Fibroblast of lung (primary cell): ENCODE results near the gene FNIP1. TPM values are rescaled to one million over a fixed set of nuclear protein-coding genes. Genes with fewer than 3 reads are reported as not detected.

Experiments
- DNase-seq, 2 donors: peaks; one replicate each; pipeline versions ENCODE4 v3.0.0 to v3.0.0-alpha.2; 2010; ENCODE audit warnings: low read depth in 2 of 2
- H2AFZ ChIP-seq: 2 replicates; pipeline ENCODE4 v1.5.1; 2012; ENCODE audit warnings: low read length, control low read depth, inconsistent platforms
- H3K27ac ChIP-seq: 2 replicates; pipeline ENCODE4 v1.5.1; 2011; ENCODE audit warnings: low read length, control low read depth; ENCODE audit not compliant: insufficient read depth
- H3K27me3 ChIP-seq: 2 replicates; pipeline ENCODE4 v1.5.1; 2011; ENCODE audit warnings: mild to moderate bottlenecking, low read length; ENCODE audit not compliant: control insufficient read depth, insufficient read depth
- H3K36me3 ChIP-seq: 2 replicates; pipeline ENCODE4 v1.5.1; 2011; ENCODE audit warnings: low read length; ENCODE audit not compliant: control insufficient read depth, insufficient read depth
- H3K4me1 ChIP-seq: 2 replicates; pipeline ENCODE4 v1.5.1; 2011; ENCODE audit warnings: low read length; ENCODE audit not compliant: control insufficient read depth, insufficient read depth; ENCODE audit errors: extremely low read depth
- H3K4me2 ChIP-seq: 2 replicates; pipeline ENCODE4 v1.5.1; 2011; ENCODE audit warnings: low read length, control low read depth; ENCODE audit not compliant: insufficient read depth; ENCODE audit errors: extremely low read depth
- H3K4me3 ChIP-seq, 4 experiments: fragments of 200-600 bp in 1 of 4; sonication (generic) in 1 of 4; replicated peaks in 1 of 4; 2 replicates each; pipeline ENCODE4 v1.5.1; 2011 to 2016; ENCODE audit warnings: low read length in 4 of 4, low read depth in 3 of 4, mild to moderate bottlenecking in 3 of 4, control low read depth in 2 of 4, inconsistent platforms in 1 of 4, mixed read lengths in 1 of 4; ENCODE audit not compliant: insufficient read depth in 1 of 4; ENCODE audit errors: control extremely low read depth in 1 of 4
- H3K79me2 ChIP-seq: 2 replicates; pipeline ENCODE4 v1.5.1; 2012; ENCODE audit warnings: mild to moderate bottlenecking, low read length, inconsistent platforms; ENCODE audit not compliant: control insufficient read depth, insufficient read depth
- H3K9ac ChIP-seq: 2 replicates; pipeline ENCODE4 v1.5.1; 2011; ENCODE audit warnings: mild to moderate bottlenecking, low read length, control low read depth; ENCODE audit not compliant: insufficient read depth
- H3K9me3 ChIP-seq: 2 replicates; pipeline ENCODE4 v1.5.1; 2012; ENCODE audit warnings: low read depth, low read length; ENCODE audit not compliant: control insufficient read depth, insufficient read depth
- H4K20me1 ChIP-seq: 2 replicates; pipeline ENCODE4 v1.5.1; 2011; ENCODE audit warnings: low read length; ENCODE audit not compliant: control insufficient read depth, insufficient read depth; ENCODE audit errors: extremely low read depth
- EZH2 ChIP-seq: IDR thresholded peaks from 2 replicates; pipeline ENCODE4 v1.5.1; 2012; ENCODE audit warnings: low read length, control low read depth, mild to moderate bottlenecking; ENCODE audit errors: missing control alignments
- polyA plus RNA-seq, 2 donors: library from polyadenylated mRNA; depleted of rRNA in 1 of 2; stranded (reverse) in 1 of 2; unstranded in 1 of 2; fragments of >200 nt; gene quantifications; 2 replicates each; pipeline ENCODE4 v1.2.1, GENCODE V29; 2011 to 2012; ENCODE audit warnings: missing spikeins in 1 of 2
- total RNA-seq: library from RNA; depleted of rRNA; stranded (reverse); fragments of >200 nt; gene quantifications from 2 replicates; pipeline ENCODE4 v1.2.1, GENCODE V29; 2014
- TF ChIP-seq, protein P1 (sequence below), 2 donors: IDR thresholded peaks in 1 of 2; conservative IDR thresholded peaks in 1 of 2; 1 replicate in 1 of 2; 2 replicates in 1 of 2; pipeline ENCODE4 v1.5.1; 2011 to 2012; ENCODE audit warnings: low read length in 2 of 2, control low read depth in 1 of 2, inconsistent platforms in 1 of 2, low read depth in 1 of 2, mild to moderate bottlenecking in 1 of 2

FNIP1 gene
- total and polyA plus RNA-seq, 2 donors (not counting 1 experiment from before 2014, with no cell fraction given) = 36.4 to 97.8 TPM

DNA sequence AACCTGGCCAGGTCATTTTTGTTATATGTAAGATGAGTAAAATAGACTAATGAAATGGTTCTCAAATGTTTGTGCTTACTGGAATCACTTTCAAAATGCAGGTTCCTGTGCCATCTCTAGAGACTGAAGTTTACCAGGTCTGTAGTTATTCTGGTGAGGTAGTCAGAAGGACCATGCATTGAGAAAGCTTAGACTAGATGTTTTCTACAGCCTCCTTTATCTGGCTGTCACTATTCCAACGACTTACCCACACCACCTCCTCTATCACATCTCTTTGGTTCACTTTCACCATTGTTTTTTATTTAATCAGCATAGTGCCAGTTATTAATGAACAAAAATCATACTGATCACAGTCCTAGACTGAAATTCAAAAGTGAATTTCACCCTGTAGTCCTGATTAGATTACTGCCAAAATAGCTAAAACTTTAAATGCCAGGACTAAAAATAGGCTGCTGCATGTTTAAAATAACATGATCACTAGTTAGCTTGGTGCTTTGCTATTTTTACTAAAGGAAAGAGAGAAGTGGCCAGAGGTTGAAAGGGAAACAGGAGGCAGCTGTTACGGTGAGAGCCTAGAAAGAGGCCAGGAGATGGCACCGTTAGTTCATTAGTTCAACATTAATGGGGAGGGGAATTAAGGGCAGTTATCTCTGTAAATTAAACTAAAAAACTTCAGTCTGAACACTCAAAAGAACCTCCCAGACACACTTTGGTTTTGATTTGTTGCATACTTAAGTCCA, 13.9 kb upstream of the FNIP1 start:
- peak in 1 of 2 donors; percentile 34 for DNase-seq
- Histone ChIP-seq H3K36me3 (no peaks in the 10 kb centered on the region), H3K27ac (no peak overlapping the region), H2AFZ (peak overlapping the region; percentile 12), H4K20me1 (no peaks in the 10 kb centered on the region), H3K27me3 (no peaks in the 10 kb centered on the region), H3K9ac (no peak overlapping the region), H3K4me3 (no peak overlapping the region), H3K79me2 (no peaks in the 10 kb centered on the region), H3K4me1 (peaks cover 4% of the 10 kb centered on the region), H3K9me3 (no peaks in the 10 kb centered on the region), H3K4me2 (peak overlapping the region; percentile 23)
- TF ChIP-seq, protein P1, sequence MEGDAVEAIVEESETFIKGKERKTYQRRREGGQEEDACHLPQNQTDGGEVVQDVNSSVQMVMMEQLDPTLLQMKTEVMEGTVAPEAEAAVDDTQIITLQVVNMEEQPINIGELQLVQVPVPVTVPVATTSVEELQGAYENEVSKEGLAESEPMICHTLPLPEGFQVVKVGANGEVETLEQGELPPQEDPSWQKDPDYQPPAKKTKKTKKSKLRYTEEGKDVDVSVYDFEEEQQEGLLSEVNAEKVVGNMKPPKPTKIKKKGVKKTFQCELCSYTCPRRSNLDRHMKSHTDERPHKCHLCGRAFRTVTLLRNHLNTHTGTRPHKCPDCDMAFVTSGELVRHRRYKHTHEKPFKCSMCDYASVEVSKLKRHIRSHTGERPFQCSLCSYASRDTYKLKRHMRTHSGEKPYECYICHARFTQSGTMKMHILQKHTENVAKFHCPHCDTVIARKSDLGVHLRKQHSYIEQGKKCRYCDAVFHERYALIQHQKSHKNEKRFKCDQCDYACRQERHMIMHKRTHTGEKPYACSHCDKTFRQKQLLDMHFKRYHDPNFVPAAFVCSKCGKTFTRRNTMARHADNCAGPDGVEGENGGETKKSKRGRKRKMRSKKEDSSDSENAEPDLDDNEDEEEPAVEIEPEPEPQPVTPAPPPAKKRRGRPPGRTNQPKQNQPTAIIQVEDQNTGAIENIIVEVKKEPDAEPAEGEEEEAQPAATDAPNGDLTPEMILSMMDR (conservative IDR thresholded peaks at IDR 0.05 in 1 of 2, IDR thresholded peaks at IDR 0.05 in 1 of 2; ENCODE audit: low read depth in 1 of 2, low read length in 2 of 2) = peak; percentile 20 to 33
- no peak for TF ChIP-seq EZH2

DNA sequence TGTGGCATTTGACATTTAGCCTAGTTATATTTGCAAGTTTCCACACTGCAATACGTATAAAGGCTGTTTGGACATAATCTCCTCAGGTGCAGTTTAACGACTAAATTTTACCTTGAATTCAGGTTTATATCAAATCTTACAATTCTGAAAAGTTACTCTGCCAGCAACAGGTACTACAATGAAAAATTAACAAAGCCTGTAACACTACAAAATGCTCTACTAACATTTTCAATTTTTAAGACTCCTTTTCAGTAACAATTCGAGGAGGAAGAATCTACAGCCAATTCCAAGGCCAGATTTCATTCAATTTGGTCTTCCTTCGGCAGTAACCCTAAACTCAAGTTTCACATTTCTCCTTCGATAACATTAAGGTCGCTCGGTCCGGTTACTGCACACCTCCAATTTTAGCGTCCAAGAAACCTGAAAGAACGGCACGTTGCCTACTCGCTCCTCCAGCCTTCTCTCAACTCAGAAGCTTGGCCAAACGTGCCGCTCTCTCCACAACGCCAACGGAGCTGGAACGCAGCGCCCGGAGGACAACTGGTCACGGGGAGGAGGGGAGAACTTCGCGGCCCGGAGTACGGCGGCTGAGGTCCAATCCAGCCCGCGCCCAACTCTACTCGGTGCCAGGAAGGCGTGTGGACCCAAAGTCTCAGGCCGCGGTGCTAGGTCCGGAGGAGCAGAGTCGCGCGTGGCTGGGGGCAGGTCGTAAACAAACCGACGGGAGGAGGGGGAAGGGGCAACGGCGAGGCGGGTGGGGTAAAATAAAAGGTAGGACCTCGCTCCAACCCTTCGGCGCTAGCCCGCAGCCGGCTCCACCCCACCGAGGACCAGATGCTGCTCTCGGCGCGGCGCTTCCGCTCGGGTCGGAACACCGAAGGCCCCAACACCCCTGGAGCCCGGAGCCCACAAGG, 681 bp downstream of the FNIP1 start:
- peak overlapping the region; percentile 99 for H3K27ac ChIP-seq
- H3K36me3 ChIP-seq = no peaks in the 10 kb centered on the region
- H3K4me3 ChIP-seq = peak overlapping the region; percentile 80 to 100 (median 98)
- DNase-seq = peak; percentile 50 to 55
- no peaks in the 10 kb centered on the region for H3K9me3 ChIP-seq
- peaks cover 55% of the 10 kb centered on the region for H3K79me2 ChIP-seq
- TF ChIP-seq EZH2 = no peak
- TF ChIP-seq, protein P1 (conservative IDR thresholded peaks at IDR 0.05 in 1 of 2, IDR thresholded peaks at IDR 0.05 in 1 of 2; ENCODE audit: low read depth in 1 of 2, low read length in 2 of 2) = no peak
- H4K20me1 ChIP-seq = peaks cover 4% of the 10 kb centered on the region
- H3K9ac ChIP-seq = peak overlapping the region; percentile 100
- H2AFZ ChIP-seq = no peak overlapping the region
- H3K4me2 ChIP-seq = peak overlapping the region; percentile 95
- no peaks in the 10 kb centered on the region for H3K27me3 ChIP-seq
- H3K4me1 ChIP-seq = peaks cover 2% of the 10 kb centered on the region

DNA sequence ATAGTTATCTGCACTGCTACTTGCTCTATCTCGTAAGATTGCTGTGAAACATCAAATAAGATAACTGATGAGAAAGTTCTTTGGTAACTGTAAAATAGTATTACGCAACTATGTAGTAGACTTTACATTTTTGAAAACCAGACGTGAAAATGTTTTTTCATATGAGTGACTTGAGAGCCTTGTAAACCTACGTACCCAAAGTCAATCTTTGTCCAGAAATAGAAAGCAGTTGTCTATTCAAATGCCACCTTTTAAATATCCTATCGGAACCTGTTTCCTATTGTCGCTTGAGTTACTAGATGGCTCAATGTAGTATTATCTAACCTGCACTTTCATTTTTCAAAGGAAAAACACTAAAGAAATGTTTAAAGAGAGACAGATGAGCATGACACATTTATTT, 1.6 kb downstream of the FNIP1 start:
- no peak overlapping the region for H2AFZ ChIP-seq
- H3K4me1 ChIP-seq = peaks cover 2% of the 10 kb centered on the region
- no peaks in the 10 kb centered on the region for H3K36me3 ChIP-seq
- H3K4me2 ChIP-seq = peak overlapping the region; percentile 95
- H3K27me3 ChIP-seq = no peaks in the 10 kb centered on the region
- H4K20me1 ChIP-seq = peaks cover 6% of the 10 kb centered on the region
- H3K27ac ChIP-seq = no peak overlapping the region
- peak overlapping the region; percentile 80 to 100 (median 98) for H3K4me3 ChIP-seq
- no peak overlapping the region for H3K9ac ChIP-seq
- TF ChIP-seq, protein P1 (conservative IDR thresholded peaks at IDR 0.05 in 1 of 2, IDR thresholded peaks at IDR 0.05 in 1 of 2; ENCODE audit: low read depth in 1 of 2, low read length in 2 of 2) = no peak
- no peak for TF ChIP-seq EZH2
- peaks cover 64% of the 10 kb centered on the region for H3K79me2 ChIP-seq
- peak in 1 of 2 donors; percentile 23 for DNase-seq
- no peaks in the 10 kb centered on the region for H3K9me3 ChIP-seq
